Right forelimb (tissue), 1 donor: Measurements from ENCODE around the gene MRPS34.
"Not testable (repeated sequence)": the region's sequence is repeated elsewhere in the genome, so short reads cannot be mapped to it uniquely, and the experiment has no call there.

Source experiments
- DNase-seq: peaks from one replicate; pipeline ENCODE4 v3.0.0-alpha.2; 2018

MRPS34 gene

GRCh38 chr16:1747934-1748333 lies 25.0 kb downstream of the MRPS34 start:
- DNase-seq, result no peak

DNA sequence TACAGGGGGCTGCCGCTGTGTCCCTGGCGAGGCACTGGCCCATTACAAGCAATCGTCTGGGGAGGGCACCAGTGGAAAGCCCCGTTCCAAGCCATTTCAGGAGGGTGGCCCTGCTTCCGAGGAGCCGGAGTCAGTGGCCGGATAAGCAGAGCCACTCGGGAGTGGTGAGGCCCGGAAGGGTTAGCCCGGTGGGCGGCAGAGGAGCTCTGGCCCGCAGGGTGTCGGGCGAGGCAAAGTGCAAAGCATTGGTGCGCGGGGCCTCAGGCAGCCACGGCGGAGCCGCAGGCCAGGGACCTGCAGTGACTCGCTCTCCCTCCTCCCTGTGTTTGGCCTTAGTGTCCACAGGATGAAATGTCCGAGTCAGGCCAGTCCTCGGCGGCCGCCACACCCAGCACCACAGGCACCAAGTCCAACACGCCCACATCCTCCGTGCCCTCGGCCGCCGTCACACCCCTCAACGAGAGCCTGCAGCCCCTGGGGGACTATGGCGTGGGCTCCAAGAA lies 26.2 kb downstream of the MRPS34 start:
- no peak for DNase-seq

GRCh38 chr16:1745900-1746692 lies 26.8 kb downstream of the MRPS34 start:
- no peak for DNase-seq

GRCh38 chr16:1745181-1745899 lies 27.6 kb downstream of the MRPS34 start:
- DNase-seq, result no peak

DNA sequence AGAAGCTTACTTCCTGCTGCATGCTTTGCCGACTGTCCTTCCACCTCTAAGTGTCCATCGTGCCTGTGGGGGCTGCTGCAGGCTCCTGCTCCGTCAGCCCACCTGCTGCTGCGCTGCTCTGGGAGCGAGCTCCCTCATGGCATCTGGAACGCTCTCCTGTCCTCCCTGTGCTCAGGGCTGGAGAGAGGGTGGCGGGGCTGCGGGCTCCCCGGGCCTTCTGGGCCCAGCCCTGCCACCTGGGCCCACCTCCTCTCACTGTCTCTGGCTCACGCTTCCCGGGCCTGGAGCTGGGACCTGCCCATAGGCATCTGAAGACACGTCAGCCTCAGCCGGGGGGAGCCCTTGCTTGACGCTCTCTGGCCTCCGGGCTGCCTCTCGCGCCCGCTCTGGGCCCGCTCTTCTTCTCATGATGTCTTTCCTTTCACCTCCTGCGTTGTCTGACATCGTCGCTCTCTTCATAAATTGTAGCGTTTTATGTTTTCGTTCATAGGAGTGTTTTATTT lies 28.5 kb downstream of the MRPS34 start:
- no peak for DNase-seq

DNA sequence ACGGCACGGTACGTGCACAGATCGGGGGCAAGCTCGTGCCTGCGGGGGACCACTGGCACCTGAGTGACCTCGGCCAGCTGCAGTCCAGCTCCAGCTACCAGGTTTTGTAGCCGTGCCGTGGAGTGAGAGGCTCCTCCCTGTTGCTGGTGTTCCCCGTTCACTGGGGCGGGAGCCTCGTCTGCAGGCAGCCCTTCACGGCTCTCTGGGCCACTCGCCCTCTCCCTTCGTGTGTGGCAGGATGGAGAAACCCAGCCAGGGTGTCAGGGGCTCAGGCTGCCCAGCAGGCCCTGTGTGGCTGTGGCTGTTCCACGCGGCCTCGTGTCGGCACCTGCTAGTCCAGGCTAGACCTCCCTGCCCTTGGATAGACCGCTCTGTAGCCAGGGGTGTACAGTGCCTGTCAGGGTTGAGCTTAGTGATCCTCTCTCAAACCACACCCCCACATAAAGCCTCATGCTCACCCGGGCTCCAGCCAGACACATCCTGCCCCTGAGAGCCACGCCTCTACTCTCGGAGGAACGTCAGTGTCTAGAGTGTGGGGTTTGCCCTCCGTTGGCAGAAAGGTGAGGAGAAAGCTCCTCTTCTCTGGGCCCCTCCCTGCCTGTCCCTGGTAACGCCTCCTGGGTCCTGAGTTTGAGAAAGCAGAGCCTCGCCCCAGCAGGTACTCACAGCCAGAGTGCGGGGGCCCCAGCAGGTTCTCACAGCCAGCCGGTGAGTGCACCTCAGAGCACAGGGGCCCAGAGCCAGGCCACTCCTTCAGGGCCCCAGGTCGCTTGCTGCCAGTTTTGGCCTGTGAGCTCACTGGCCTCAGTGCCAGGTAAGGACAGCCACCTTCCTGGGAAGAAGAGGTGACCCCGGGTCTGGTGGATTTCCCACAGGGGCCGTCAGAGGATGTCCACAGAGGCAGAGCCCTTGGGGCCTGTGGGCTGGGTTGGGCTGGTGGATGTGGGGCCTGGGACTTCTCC lies 29.3 kb downstream of the MRPS34 start:
- no peak for DNase-seq

DNA sequence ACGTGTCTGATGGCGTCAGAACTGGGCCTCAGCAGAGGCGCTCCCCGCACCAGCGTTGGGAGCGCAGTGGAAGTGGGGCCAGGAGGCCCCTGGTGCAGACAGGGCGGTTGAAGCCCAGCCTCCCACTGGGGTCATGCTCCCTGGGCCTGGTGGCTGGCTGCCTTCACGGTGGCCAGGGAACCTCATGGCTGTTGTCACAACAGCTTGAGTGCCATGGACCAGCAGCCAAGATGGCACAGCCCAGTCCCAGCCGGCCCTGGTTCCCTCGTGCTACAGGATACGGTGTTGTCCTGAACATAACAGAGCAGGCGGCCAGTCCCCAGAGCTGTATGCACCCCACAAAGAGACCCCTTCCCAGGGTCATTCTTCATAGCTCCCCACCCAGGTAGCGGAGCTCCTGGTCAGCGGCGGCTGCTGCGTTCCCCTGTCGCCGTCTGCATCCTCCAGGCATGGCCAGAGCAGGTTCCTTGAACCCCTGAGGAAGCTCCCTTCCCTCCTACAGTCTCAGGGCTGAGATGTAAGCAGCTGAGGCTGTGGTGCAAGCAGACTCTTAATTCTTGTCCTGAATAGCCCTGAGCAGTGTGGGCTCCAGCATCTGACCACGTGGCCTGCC lies 31.3 kb downstream of the MRPS34 start:
- no peak for DNase-seq

DNA sequence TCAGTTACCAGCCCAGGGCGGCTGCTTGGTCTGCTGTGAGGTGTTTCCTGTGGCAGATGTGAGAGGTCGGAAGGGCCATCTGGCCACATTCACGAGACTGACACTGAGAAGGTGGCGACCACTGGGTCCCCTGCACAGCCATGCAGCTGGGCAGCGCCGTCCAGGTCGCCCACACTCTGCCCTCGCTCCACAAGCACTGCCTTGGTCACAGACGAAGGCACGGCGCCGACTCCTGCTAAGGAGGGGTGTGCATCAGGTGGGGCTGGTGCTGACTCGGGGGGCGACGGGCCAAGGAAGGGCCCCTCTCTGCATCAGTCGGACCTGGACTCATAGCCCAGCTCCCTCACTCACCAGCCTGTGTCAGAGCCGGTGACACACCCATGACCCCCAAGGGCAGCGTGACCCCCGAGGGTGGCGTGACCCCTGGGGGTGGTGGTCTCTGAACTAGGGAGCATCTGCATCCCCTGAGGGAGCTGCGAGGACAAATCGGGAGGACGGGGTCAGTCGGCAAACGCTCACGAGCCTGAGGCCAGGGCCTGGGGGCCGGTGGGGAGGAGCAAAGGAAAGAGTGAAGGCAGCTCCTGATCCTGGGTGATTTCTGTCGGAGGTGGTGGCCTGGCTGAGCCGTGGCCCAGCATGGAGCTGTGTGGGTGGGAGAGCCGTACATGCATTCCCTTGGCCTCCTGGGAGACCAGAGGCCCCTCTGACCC lies 32.0 kb downstream of the MRPS34 start:
- no peak for DNase-seq

DNA sequence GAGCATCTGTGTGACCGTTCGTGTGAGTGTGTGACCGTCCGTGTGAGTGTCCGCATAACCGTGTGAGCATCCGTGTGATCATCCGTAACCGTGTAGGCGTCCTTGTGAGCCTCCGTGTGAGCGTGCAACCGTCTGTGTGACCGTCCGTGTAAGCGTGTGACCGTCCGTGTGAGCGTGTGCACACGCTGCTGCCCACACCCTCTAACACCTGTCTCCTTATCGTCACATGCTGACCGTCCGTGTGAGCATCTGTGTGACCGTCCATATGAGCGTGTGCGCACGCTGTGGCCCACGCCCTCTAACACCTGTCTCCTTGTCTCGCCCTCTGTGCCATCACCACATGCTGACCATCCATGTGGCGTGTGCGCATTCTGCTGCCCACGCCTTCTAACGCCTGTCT lies 32.7 kb downstream of the MRPS34 start:
- no peak for DNase-seq

- no peak for DNase-seq
These were observed 38.1 kb downstream of the MRPS34 start for GRCh38 chr16:1734816-1735215.

DNA sequence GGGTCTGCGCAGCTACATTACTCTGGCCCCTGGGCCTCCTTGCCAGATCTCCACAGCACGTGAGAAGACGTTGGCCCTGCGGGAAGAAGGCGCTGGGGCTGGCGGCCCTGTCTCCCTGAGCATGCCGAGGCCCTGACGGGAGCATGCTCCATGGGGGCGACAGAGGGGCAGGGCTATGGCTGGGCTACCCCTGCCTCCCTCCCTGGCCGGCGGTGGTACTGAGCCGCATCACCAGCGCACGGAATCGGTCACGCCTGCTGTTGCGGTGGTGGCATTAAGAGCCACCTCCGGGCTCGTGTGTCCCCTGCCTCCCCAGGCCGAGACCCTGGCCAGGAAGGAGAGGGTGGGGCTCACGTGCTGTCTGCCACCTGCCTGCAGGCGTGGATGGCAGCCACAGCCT lies 38.8 kb downstream of the MRPS34 start:
- DNase-seq, result no peak

- not testable (repeated sequence) for DNase-seq
These were observed 40.4 kb downstream of the MRPS34 start for GRCh38 chr16:1732551-1732987.

GRCh38 chr16:1732071-1732470 lies 40.9 kb downstream of the MRPS34 start:
- DNase-seq, result no peak

GRCh38 chr16:1731603-1732002 lies 41.3 kb downstream of the MRPS34 start:
- DNase-seq, result no peak

DNA sequence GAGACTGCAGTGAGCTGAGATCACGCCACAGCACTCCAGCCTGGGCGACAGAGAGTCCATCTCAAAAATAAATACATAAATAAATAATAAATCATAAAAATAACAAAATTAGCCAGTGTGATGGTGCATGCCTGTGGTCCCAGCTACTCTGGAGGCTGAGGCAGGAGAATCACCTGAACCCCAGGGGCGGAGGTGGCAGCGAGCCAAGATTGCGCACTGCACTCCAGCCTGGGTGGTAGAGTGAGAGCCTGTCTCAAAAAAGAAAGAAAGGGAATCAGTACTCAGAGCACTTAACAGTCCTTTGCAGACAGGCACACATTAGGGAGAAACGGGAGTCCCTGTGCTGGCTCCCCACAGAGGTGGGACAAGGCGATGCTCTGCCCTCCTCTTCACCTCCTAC lies 41.9 kb downstream of the MRPS34 start:
- no peak for DNase-seq

DNA sequence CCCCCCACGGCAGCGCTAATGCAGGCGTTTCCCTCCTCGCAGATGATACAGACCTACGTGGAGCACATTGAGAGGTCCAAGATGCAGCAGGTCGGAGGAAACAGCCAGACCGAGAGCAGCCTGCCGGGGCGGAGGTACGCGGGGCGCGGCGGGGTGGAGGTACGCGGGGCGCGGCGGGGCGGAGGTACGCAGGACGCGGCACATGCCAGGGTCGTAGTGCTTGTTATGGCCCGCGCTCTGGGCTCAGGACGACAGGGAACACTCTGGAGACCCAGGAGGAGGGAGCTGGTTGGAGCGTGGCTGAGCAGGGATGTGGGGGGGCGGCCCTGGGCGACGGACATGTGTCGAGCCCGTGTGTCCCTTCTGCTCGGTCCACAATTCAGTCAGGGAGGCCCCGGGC lies 43.5 kb downstream of the MRPS34 start:
- no peak for DNase-seq

DNA sequence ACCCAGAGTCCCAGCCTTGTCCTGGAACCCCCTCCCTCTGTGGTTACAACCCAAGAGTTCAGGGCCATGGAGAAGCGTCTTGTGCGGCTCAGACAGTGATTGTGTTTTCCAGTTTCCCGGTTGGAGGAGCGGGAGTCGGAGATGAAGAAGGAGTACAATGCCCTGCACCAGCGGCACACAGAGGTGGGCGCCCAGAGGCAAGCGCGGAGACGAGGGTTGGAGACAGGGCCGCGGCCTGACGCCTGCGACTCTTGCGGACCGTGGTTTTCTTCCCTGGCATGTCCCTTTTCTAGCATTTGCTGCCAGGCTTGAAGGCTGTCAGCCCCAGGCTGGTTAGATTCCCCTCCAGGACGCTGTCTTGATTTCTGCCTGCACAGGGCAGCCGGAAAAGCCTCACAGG lies 43.9 kb downstream of the MRPS34 start:
- no peak for DNase-seq

GRCh38 chr16:1727651-1728624 lies 45.0 kb downstream of the MRPS34 start:
- no peak for DNase-seq

DNA sequence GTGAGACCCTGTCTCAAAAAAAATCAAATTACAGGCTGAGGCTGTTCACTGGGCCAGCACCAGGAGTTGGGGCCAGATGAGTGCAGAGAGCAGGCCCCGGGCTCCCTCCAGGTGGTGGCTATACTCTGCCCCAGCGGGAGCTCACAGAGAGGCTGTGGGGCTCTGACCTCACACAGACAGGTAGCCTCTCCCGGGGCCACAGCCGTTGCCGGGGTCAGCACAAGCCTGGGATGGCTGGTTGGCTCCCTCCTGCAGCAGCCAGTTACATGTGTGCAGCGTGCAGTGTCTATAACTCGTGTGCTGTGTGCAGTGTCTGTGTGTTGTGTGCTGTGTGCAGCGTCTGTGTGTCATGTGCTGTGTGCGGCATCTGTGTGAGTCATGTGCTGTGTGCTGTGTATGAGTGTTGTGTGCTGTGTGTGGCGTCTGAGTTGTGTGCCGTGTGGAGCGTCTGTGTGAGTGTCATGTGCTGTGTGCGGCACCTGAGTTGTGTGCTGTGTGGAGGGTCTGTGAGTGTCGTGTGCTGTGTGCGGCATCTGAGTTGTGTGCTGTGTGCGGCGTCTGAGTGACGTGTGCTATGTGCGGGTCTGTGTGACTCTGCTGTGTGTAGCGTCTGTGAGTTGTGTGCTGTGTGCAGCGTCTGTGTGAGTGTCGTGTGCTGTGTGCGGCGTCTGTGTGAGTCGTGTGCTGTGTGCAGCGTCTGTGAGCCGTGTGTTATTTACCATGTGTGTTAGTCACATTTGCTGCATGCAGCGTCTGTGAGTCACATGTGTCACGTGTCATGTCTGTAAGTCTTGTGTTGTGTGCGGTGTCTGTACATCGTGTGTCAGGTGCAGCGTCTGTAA lies 46.1 kb downstream of the MRPS34 start:
- DNase-seq, result no peak
